Astrocyte (in vitro differentiated cells and primary cell): ENCODE results near the gene ACAN.

Experiments used
- EZH2 ChIP-seq: IDR thresholded peaks from 2 replicates; pipeline ENCODE4 v1.6.1; 2012; ENCODE audit warnings: mild to moderate bottlenecking, low read length, inconsistent platforms; ENCODE audit not compliant: insufficient read depth
- TF ChIP-seq, protein P1 (sequence below): IDR thresholded peaks from 2 replicates; pipeline ENCODE4 v1.5.1; 2011; ENCODE audit warnings: low read depth, mild to moderate bottlenecking, inconsistent platforms, low read length, moderate library complexity; ENCODE audit not compliant: insufficient read depth

DNA sequence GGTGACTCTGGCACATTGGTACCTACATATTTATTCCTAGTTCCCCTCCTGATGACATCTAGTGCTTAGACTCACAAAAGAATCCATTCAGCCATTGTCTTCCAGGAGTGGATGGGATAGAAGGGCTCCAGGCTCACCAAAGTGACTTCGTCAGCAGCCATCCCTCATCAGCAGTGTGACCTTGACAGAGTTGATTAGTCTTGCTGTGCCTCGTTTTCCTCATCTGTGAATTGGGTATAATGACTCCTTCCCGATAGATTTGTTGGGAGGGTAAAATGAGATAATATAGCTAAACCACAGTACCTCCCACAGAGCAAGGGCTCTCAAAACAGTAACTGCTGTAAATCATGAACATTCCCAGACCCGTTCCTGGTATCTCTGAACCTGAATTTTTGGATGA, 10.7 kb downstream of the ACAN start:
- TF ChIP-seq, protein P1, sequence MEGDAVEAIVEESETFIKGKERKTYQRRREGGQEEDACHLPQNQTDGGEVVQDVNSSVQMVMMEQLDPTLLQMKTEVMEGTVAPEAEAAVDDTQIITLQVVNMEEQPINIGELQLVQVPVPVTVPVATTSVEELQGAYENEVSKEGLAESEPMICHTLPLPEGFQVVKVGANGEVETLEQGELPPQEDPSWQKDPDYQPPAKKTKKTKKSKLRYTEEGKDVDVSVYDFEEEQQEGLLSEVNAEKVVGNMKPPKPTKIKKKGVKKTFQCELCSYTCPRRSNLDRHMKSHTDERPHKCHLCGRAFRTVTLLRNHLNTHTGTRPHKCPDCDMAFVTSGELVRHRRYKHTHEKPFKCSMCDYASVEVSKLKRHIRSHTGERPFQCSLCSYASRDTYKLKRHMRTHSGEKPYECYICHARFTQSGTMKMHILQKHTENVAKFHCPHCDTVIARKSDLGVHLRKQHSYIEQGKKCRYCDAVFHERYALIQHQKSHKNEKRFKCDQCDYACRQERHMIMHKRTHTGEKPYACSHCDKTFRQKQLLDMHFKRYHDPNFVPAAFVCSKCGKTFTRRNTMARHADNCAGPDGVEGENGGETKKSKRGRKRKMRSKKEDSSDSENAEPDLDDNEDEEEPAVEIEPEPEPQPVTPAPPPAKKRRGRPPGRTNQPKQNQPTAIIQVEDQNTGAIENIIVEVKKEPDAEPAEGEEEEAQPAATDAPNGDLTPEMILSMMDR = no peak
- no peak for TF ChIP-seq EZH2
